ENCODE data around the gene UBE2Q2. TPM values are rescaled to one million over a fixed set of nuclear protein-coding genes. Genes with fewer than 3 reads are reported as not detected.

UBE2Q2 gene
- total RNA-seq, 1 donor from 2014 or later, result 32.0 TPM

DNA sequence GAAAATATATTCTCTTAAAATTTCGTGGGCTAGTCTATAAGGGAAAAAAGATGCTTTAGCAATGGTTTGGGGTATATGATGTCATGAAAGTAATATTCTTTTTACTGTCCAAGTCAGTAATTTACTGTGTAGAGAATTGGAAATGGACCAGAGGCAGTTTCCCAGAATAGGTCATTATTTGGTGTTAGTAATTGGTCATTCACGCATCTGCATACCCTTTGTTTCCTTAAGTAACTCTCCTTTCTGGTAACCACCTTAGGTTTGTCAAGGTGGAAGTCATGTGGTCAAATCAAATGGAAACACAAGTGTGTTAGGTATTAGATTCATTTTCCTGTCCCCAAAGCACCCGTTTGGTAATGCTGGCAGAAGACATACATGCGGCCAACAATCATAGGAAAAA lies 84.4 kb downstream of the UBE2Q2 start:
- Mint-ChIP-seq H3K36me3 (peaks cover 20% of the 10 kb centered on the region), H3K4me3 (no peak overlapping the region), H3K27me3 (ENCODE audit: low read depth) (no peaks in the 10 kb centered on the region), H3K9me3 (no peaks in the 10 kb centered on the region), H3K27ac (no peak overlapping the region), H3K4me1 (peaks cover 10% of the 10 kb centered on the region)
- no peak for DNase-seq (ENCODE audit: low spot score in 2 of 2, unreplicated experiment in 2 of 2)
- TF ChIP-seq, protein P1, sequence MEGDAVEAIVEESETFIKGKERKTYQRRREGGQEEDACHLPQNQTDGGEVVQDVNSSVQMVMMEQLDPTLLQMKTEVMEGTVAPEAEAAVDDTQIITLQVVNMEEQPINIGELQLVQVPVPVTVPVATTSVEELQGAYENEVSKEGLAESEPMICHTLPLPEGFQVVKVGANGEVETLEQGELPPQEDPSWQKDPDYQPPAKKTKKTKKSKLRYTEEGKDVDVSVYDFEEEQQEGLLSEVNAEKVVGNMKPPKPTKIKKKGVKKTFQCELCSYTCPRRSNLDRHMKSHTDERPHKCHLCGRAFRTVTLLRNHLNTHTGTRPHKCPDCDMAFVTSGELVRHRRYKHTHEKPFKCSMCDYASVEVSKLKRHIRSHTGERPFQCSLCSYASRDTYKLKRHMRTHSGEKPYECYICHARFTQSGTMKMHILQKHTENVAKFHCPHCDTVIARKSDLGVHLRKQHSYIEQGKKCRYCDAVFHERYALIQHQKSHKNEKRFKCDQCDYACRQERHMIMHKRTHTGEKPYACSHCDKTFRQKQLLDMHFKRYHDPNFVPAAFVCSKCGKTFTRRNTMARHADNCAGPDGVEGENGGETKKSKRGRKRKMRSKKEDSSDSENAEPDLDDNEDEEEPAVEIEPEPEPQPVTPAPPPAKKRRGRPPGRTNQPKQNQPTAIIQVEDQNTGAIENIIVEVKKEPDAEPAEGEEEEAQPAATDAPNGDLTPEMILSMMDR (IDR thresholded peaks at IDR 0.05; ENCODE audit: unreplicated experiment), result no peak

DNA sequence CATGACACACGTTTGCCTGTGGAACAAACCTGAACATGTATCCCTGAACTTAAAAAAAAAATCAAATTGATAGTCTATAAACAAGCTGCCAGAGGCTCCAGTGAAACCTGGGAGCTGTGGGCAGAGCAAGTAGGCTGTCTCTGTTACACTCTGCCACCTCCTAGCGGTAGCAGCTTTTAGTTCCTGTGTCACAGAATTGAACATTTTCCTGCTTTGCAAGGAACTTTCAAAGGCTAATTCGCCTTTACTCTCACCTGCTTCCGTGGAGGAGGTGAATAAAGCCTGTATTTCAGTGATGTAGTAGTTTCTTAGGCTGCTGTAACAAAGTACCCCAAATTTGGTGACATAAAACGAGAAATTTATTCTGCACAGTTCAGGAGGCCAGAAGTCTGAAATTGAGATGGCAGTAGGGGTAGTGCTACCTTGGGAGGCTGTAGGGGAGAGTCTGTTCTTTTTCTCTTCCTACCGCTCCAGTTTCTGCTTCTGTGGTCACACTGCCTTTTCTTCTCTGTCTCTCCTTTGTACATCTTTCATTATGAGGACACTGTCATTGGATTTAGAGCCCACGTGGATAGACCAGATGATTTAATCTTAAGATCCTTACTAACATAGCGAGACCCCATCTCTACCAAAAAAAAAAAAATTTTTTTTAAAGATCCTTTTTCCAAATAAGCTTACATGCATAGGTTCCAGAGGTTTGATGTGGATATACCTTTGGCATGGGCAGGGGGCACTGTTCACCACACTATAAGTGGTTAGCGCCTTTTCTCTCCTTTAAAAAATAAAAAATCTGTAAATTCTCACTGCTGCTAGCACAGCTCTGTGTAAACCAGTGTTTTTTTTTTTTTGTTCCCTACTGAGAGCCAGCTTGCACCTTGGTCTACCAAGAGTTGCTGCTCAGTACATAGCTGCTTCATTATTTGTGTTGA lies 85.7 kb downstream of the UBE2Q2 start:
- H3K36me3 Mint-ChIP-seq, result peaks cover 23% of the 10 kb centered on the region
- DNase-seq (ENCODE audit: low spot score in 2 of 2, unreplicated experiment in 2 of 2), result no peak
- TF ChIP-seq, protein P1 (IDR thresholded peaks at IDR 0.05; ENCODE audit: unreplicated experiment), result no peak
- H3K4me1 Mint-ChIP-seq, result peaks cover 9% of the 10 kb centered on the region
- H3K4me3 Mint-ChIP-seq, result no peak overlapping the region
- no peak overlapping the region for H3K27ac Mint-ChIP-seq
- H3K9me3 Mint-ChIP-seq, result no peaks in the 10 kb centered on the region
- no peaks in the 10 kb centered on the region for H3K27me3 Mint-ChIP-seq (ENCODE audit: low read depth)

DNA sequence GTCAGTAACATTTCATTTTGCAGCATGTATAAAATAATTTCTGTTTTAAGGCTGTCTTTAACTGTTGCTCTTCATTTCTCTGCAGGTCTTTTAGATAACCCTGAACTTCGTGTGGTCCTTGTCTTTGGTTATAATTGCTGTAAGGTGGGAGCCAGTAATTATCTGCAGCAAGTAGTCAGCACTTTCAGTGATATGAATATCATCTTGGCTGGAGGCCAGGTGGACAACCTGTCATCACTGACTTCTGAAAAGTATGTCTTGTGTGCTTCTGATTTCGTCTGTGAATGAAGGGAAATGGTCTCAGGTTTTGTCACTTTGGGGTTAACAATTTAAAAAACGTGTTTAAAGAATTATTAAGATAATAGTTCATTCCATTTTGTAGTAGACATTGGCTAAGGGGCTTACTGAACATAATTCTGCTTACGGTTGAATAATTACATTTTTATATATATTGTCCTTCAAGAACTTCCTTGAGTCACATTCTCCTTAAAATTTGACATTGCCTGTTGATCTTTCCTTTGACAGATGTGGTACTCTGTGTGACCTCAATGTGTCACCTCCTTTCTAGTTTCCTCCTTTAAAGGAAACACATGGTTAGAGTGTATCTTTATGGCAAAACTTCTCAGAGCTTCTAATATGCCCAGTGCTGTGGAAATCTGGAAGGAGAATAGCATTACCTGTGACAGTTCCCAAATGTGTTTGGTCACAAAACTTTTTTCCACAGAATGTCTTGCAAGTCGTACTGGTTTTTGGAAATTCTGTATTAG lies 86.7 kb downstream of the UBE2Q2 start:
- no peak overlapping the region for H3K27ac Mint-ChIP-seq
- no peak for DNase-seq (ENCODE audit: low spot score in 2 of 2, unreplicated experiment in 2 of 2)
- TF ChIP-seq, protein P1 (IDR thresholded peaks at IDR 0.05; ENCODE audit: unreplicated experiment), result no peak
- H3K36me3 Mint-ChIP-seq, result peaks cover 20% of the 10 kb centered on the region
- no peaks in the 10 kb centered on the region for H3K27me3 Mint-ChIP-seq (ENCODE audit: low read depth)
- H3K9me3 Mint-ChIP-seq, result no peaks in the 10 kb centered on the region
- H3K4me1 Mint-ChIP-seq, result peaks cover 9% of the 10 kb centered on the region
- no peak overlapping the region for H3K4me3 Mint-ChIP-seq

DNA sequence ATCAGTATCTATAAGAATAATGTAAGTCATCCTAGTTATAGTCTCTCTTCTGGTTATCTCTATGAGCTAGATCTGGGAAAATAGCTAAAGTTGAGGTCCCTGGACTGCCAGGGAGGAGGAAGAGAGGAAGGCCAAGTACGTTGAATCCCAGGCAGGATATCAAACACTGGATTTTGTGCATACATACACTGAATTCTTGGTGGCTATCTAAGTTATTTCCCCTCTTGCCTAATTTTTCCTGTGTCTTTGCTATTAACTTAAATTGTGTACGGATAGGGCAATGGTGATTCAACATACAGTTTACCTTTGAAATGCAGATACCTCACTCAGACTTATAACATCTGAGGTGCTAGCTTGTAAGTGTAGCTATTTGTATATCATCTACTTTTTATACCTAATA lies 87.6 kb downstream of the UBE2Q2 start:
- no peaks in the 10 kb centered on the region for H3K27me3 Mint-ChIP-seq (ENCODE audit: low read depth)
- no peak overlapping the region for H3K27ac Mint-ChIP-seq
- peaks cover 16% of the 10 kb centered on the region for H3K36me3 Mint-ChIP-seq
- DNase-seq (ENCODE audit: low spot score in 2 of 2, unreplicated experiment in 2 of 2), result no peak
- TF ChIP-seq, protein P1 (IDR thresholded peaks at IDR 0.05; ENCODE audit: unreplicated experiment), result no peak
- peaks cover 9% of the 10 kb centered on the region for H3K4me1 Mint-ChIP-seq
- no peaks in the 10 kb centered on the region for H3K9me3 Mint-ChIP-seq
- no peak overlapping the region for H3K4me3 Mint-ChIP-seq

DNA sequence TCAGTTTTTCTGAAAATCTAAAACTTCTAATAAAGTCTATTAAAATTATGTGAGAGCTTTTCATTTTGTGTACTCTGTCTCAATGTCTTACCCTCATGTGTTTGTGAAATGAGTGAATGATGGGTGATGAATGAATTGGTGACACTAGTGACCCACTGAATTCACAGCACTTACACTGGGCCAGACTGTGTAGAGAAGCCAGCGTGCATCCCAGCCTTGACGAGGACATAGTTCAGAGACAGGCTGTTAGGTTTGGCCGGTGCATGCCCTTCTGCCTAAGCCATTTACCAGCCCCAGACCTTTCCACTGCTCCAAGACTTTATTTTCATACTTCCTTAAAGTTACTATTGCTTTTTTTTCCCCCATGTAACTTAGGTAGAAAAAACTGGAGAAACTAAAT lies 99.2 kb downstream of the UBE2Q2 start:
- Mint-ChIP-seq H3K9me3 (peaks cover 34% of the 10 kb centered on the region), H3K27ac (no peak overlapping the region), H3K4me3 (no peak overlapping the region), H3K4me1 (peaks cover 3% of the 10 kb centered on the region), H3K36me3 (peaks cover 38% of the 10 kb centered on the region), H3K27me3 (ENCODE audit: low read depth) (peaks cover 4% of the 10 kb centered on the region)
- no peak for DNase-seq (ENCODE audit: low spot score in 2 of 2, unreplicated experiment in 2 of 2)
- TF ChIP-seq, protein P1 (IDR thresholded peaks at IDR 0.05; ENCODE audit: unreplicated experiment), result no peak
